HEK293T (cell line): ENCODE measurements around the gene RSPH6A.

Experiments used
- ARNT ChIP-seq: fragments of 450-650 bp; IDR thresholded peaks from 2 replicates; pipeline ENCODE4 v1.6.1; 2017; ENCODE audit warnings: mild to moderate bottlenecking
- BHLHE40 ChIP-seq: fragments of 450-650 bp; IDR thresholded peaks from 2 replicates; pipeline ENCODE4 v1.6.1; 2016; ENCODE audit warnings: mild to moderate bottlenecking, moderate library complexity, borderline replicate concordance
- CTBP1 ChIP-seq: fragments of 450-650 bp; IDR thresholded peaks from 2 replicates; pipeline ENCODE4 v1.6.1; 2016; ENCODE audit warnings: borderline replicate concordance
- ELF4 ChIP-seq: fragments of 450-650 bp; IDR thresholded peaks from 2 replicates; pipeline ENCODE4 v1.6.1; 2017; ENCODE audit warnings: antibody characterized with exemption
- FOXA1 ChIP-seq: fragments of 450-650 bp; IDR thresholded peaks from 2 replicates; pipeline ENCODE4 v1.6.1; 2016; ENCODE audit warnings: mild to moderate bottlenecking
- LEF1 ChIP-seq: fragments of 450-650 bp; IDR thresholded peaks from 2 replicates; pipeline ENCODE4 v1.6.1; 2017; ENCODE audit warnings: mild to moderate bottlenecking, borderline replicate concordance
- NFRKB ChIP-seq: fragments of 450-650 bp; IDR thresholded peaks from 2 replicates; pipeline ENCODE4 v1.6.1; 2016; ENCODE audit warnings: mild to moderate bottlenecking, moderate library complexity
- SUZ12 ChIP-seq: fragments of 450-650 bp; IDR thresholded peaks from 2 replicates; pipeline ENCODE4 v1.6.1; 2016; ENCODE audit warnings: mild to moderate bottlenecking
- ZNF384 ChIP-seq: fragments of 450-650 bp; IDR thresholded peaks from 2 replicates; pipeline ENCODE4 v1.6.1; 2016
- TF ChIP-seq, protein P1 (sequence below): fragments of 450-650 bp; IDR thresholded peaks from 2 replicates; pipeline ENCODE4 v1.6.1; 2016

GRCh38 chr19:45761714-45762113, 53.4 kb downstream of the RSPH6A start:
- TF ChIP-seq SUZ12 (no peak), FOXA1 (no peak), CTBP1 (no peak), ZNF384 (no peak), LEF1 (no peak), ARNT (no peak), NFRKB (no peak), ELF4 (no peak), BHLHE40 (no peak)
- TF ChIP-seq, protein P1, sequence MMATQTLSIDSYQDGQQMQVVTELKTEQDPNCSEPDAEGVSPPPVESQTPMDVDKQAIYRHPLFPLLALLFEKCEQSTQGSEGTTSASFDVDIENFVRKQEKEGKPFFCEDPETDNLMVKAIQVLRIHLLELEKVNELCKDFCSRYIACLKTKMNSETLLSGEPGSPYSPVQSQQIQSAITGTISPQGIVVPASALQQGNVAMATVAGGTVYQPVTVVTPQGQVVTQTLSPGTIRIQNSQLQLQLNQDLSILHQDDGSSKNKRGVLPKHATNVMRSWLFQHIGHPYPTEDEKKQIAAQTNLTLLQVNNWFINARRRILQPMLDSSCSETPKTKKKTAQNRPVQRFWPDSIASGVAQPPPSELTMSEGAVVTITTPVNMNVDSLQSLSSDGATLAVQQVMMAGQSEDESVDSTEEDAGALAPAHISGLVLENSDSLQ = no peak
